HCT116 (cell line): ENCODE measurements around the gene SCAF4. TPM values are rescaled to one million over a fixed set of nuclear protein-coding genes. Genes with fewer than 3 reads are reported as not detected.

Source experiments
- ATAC-seq: fragments of 200-7000 bp; cut with Tn5 transposase; 2 replicates; pipeline ENCODE4 v1.9.1; 2020; ENCODE audit warnings: mild to moderate bottlenecking, moderate library complexity
- BruUV-seq: library from RNA; stranded (reverse); fragments of 400-500 nt; replicated peaks from 2 replicates; lab custom pipeline; 2021; lab: Mats Ljungman, UMichigan
- CTCF ChIA-PET: fragments of 300-600 bp; sonication (Branson Sonifier 250); formaldehyde crosslinking; loops from one replicate; lab custom pipeline; 2021; ENCODE audit warnings: antibody characterized with exemption; lab: Charles Lee
- POLR2A ChIA-PET: fragments of 300-600, 350-600 bp; sonication (Branson Sonifier 250); formaldehyde crosslinking; loops from one replicate; lab custom pipeline; 2021; ENCODE audit warnings: antibody characterized with exemption; lab: Charles Lee
- RAD21 ChIA-PET, 2 experiments: fragments of 300-600 bp; sonication (Branson Sonifier 250); formaldehyde crosslinking; loops; one replicate each; lab custom pipeline; 2023; ENCODE audit warnings: low total read pairs in 2 of 2; ENCODE audit not compliant: uncharacterized antibody in 2 of 2, unreplicated experiment in 2 of 2, low non-redundant PET in 1 of 2; lab: Charles Lee
- DNase-seq: peaks from one replicate; pipeline ENCODE4 v3.0.0-alpha.2; 2010; ENCODE audit warnings: low read depth, low spot score
- H2AFZ ChIP-seq: fragments of 200-600 bp; shearing (Covaris generic), sonication (generic); 2 replicates; pipeline ENCODE4 v1.6.1; 2017; ENCODE audit warnings: low read depth, mixed run types, mixed read lengths, antibody characterized with exemption, low read length; ENCODE audit not compliant: poor library complexity, severe bottlenecking
- H3K27ac ChIP-seq: 2 replicates; pipeline ENCODE4 v1.5.1; 2012; ENCODE audit warnings: low read depth, low read length
- H3K27me3 ChIP-seq: fragments of 200-600 bp; sonication (generic); 2 replicates; pipeline ENCODE4 v1.6.1; 2016; ENCODE audit warnings: mixed run types, low read length, mixed read lengths; ENCODE audit not compliant: insufficient read depth
- H3K36me3 ChIP-seq, 2 experiments: fragments of 200-500 bp in 1 of 2; fragments of 200-600 bp in 1 of 2; sonication (Bioruptor generic) in 1 of 2; sonication (generic) in 1 of 2; 2 replicates each; pipeline versions ENCODE4 v1.5.1 to v1.6.1; 2014 to 2016; ENCODE audit warnings: low read length in 2 of 2, inconsistent platforms in 1 of 2, mixed read lengths in 1 of 2, mixed run types in 1 of 2; ENCODE audit not compliant: insufficient read depth in 2 of 2, control insufficient read depth in 1 of 2
- H3K4me1 ChIP-seq, 2 experiments: fragments of 200-600 bp in 1 of 2; sonication (generic) in 1 of 2; 2 replicates each; pipeline versions ENCODE4 v1.5.1 to v1.6.1; 2012 to 2017; ENCODE audit warnings: low read length in 2 of 2, inconsistent platforms in 1 of 2, mild to moderate bottlenecking in 1 of 2, mixed read lengths in 1 of 2, mixed run types in 1 of 2, moderate library complexity in 1 of 2; ENCODE audit not compliant: insufficient read depth in 2 of 2, control insufficient read depth in 1 of 2
- H3K4me2 ChIP-seq: fragments of 200-600 bp; sonication (generic); 2 replicates; pipeline ENCODE4 v1.6.1; 2017; ENCODE audit warnings: mixed run types, low read length, mixed read lengths
- H3K4me3 ChIP-seq, 2 experiments: fragments of 200-600 bp in 1 of 2; sonication (generic) in 1 of 2; replicated peaks in 1 of 2; 2 replicates each; pipeline ENCODE4 v1.5.1; 2011 to 2016; ENCODE audit warnings: low read length in 2 of 2, control low read depth in 1 of 2, low read depth in 1 of 2, mild to moderate bottlenecking in 1 of 2, mixed read lengths in 1 of 2, mixed run types in 1 of 2
- H3K79me2 ChIP-seq: fragments of 200-600 bp; sonication (generic); 2 replicates; pipeline ENCODE4 v1.6.1; 2017; ENCODE audit warnings: mild to moderate bottlenecking, mixed run types, low read length, moderate library complexity, mixed read lengths; ENCODE audit not compliant: insufficient read depth
- H3K9ac ChIP-seq: fragments of 200-600 bp; sonication (generic); 2 replicates; pipeline ENCODE4 v1.6.1; 2016; ENCODE audit warnings: low read length, mixed read lengths
- H3K9me2 ChIP-seq: fragments of 200-600 bp; sonication (generic), shearing (Covaris generic); 2 replicates; pipeline ENCODE4 v1.6.1; 2017; ENCODE audit warnings: mixed run types, mild to moderate bottlenecking, moderate library complexity; ENCODE audit not compliant: insufficient read depth
- H3K9me3 ChIP-seq, 2 experiments: fragments of 200-500 bp in 1 of 2; fragments of 200-600 bp in 1 of 2; sonication (Bioruptor generic) in 1 of 2; sonication (generic) in 1 of 2; 2 replicates each; pipeline ENCODE4 v1.6.1; 2014 to 2017; ENCODE audit warnings: low read length in 2 of 2, mixed read lengths in 2 of 2, inconsistent platforms in 1 of 2, low read depth in 1 of 2, mild to moderate bottlenecking in 1 of 2, mixed run types in 1 of 2, moderate library complexity in 1 of 2; ENCODE audit not compliant: control insufficient read depth in 1 of 2, insufficient read depth in 1 of 2
- H4K20me1 ChIP-seq: fragments of 200-600 bp; sonication (generic), shearing (Covaris generic); 2 replicates; pipeline ENCODE4 v1.6.1; 2017; ENCODE audit warnings: mixed run types, mild to moderate bottlenecking, moderate library complexity; ENCODE audit not compliant: insufficient read depth
- ELF1 ChIP-seq: IDR thresholded peaks from 2 replicates; pipeline ENCODE4 v1.6.1; 2012; ENCODE audit warnings: low read depth, borderline replicate concordance
- EZH2phosphoT487 ChIP-seq: fragments of 200-600 bp; IDR thresholded peaks from 2 replicates; pipeline ENCODE4 v1.6.1; 2018; ENCODE audit warnings: antibody characterized with exemption, borderline replicate concordance
- FOSL1 ChIP-seq: IDR thresholded peaks from 2 replicates; pipeline ENCODE4 v1.6.1; 2012; ENCODE audit warnings: low read depth
- JUND ChIP-seq: IDR thresholded peaks from 2 replicates; pipeline ENCODE4 v1.6.1; 2012
- POLR2A ChIP-seq: IDR thresholded peaks from 2 replicates; pipeline ENCODE4 v1.7.0; 2011; ENCODE audit warnings: borderline replicate concordance; ENCODE audit not compliant: insufficient read depth, insufficient read length; ENCODE audit errors: extremely low read depth
- intact Hi-C: fragments of 100-400 bp; cut with micrococcal nuclease; formaldehyde crosslinking; loops from 2 replicates; pipeline ENCODE4 v1.10.0; 2022
- total RNA-seq: library from RNA; stranded (reverse); gene quantifications from one replicate; pipeline ENCODE4 v1.2.1, GENCODE V29; 2021; ENCODE audit not compliant: unreplicated experiment
- TF ChIP-seq, protein P1 (sequence below), 3 experiments: fragments of 200-600 bp in 1 of 3; sonication (generic) in 1 of 3; IDR thresholded peaks in 2 of 3; conservative IDR thresholded peaks in 1 of 3; 2 replicates each; pipeline ENCODE4 v1.5.1; 2012 to 2017; ENCODE audit warnings: low read depth in 2 of 3, low read length in 2 of 3, antibody characterized with exemption in 1 of 3, borderline replicate concordance in 1 of 3, control low read depth in 1 of 3, mild to moderate bottlenecking in 1 of 3, mixed read lengths in 1 of 3, mixed run types in 1 of 3, moderate library complexity in 1 of 3; ENCODE audit not compliant: insufficient read depth in 1 of 3

Gene SCAF4
- total RNA-seq, 1 experiment from 2014 or later, result 31.1 TPM

DNA sequence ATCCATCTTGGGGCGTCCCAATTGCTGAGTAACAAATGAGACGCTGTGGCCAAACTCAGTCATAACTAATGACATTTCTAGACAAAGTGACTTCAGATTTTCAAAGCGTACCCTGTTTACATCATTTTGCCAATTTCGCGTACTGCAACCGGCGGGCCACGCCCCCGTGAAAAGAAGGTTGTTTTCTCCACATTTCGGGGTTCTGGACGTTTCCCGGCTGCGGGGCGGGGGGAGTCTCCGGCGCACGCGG, 72.7 kb downstream of the SCAF4 start (continued):
- TF ChIP-seq, protein P1, sequence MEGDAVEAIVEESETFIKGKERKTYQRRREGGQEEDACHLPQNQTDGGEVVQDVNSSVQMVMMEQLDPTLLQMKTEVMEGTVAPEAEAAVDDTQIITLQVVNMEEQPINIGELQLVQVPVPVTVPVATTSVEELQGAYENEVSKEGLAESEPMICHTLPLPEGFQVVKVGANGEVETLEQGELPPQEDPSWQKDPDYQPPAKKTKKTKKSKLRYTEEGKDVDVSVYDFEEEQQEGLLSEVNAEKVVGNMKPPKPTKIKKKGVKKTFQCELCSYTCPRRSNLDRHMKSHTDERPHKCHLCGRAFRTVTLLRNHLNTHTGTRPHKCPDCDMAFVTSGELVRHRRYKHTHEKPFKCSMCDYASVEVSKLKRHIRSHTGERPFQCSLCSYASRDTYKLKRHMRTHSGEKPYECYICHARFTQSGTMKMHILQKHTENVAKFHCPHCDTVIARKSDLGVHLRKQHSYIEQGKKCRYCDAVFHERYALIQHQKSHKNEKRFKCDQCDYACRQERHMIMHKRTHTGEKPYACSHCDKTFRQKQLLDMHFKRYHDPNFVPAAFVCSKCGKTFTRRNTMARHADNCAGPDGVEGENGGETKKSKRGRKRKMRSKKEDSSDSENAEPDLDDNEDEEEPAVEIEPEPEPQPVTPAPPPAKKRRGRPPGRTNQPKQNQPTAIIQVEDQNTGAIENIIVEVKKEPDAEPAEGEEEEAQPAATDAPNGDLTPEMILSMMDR (IDR thresholded peaks at IDR 0.05 in 2 of 3, conservative IDR thresholded peaks at IDR 0.05 in 1 of 3; ENCODE audit: borderline replicate concordance in 1 of 3, insufficient read depth in 1 of 3, low read depth in 2 of 3, low read length in 2 of 3), result no peak

DNA sequence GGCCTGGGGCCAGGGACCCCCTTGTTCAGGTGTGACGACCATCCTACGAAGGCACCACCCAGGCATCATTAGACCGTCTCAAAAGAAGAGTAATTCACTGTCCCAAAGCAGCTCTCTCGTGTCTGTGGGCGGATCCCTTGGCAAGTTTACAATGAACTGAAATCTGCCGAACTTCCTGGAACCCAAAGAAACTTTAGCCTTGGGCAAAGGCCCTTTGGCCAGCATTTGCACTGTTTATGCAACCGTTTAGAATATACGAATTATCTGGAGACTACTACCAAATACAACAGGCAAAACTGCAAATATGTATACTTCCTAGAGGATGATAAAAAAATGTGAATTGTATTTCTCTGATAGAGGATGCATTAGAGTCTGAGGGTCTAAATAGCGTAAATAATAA, 73.9 kb downstream of the SCAF4 start:
- ChIA-PET CTCF (no interaction called here), POLR2A (no interaction called here), RAD21 (no interaction called here)
- Histone ChIP-seq H3K4me1 (peaks cover 5 to 31% of the 10 kb centered on the region in 2 experiments; a peak in 3 of 4 replicates), H3K4me3 (no peak overlapping the region), H4K20me1 (peaks cover 9% of the 10 kb centered on the region; the same call in 1 of the 2 replicates), H2AFZ (no peak overlapping the region), H3K9ac (no peak overlapping the region), H3K27ac (no peak overlapping the region), H3K79me2 (peaks cover 30% of the 10 kb centered on the region), H3K9me3 (no peaks in the 10 kb centered on the region), H3K36me3 (peaks cover 0 to 11% of the 10 kb centered on the region in 2 experiments; a peak in 1 of 4 replicates), H3K4me2 (no peak overlapping the region), H3K9me2 (no peaks in the 10 kb centered on the region), H3K27me3 (no peaks in the 10 kb centered on the region)
- ATAC-seq (no peak), DNase-seq (no peak)
- no TSS peak for BruUV-seq
- intact Hi-C loops, result no loop called here
- no peak for TF ChIP-seq POLR2A
- TF ChIP-seq, protein P1 (IDR thresholded peaks at IDR 0.05 in 2 of 3, conservative IDR thresholded peaks at IDR 0.05 in 1 of 3; ENCODE audit: borderline replicate concordance in 1 of 3, insufficient read depth in 1 of 3, low read depth in 2 of 3, low read length in 2 of 3), result no peak
- no peak for TF ChIP-seq ELF1
- TF ChIP-seq EZH2phosphoT487, result no peak
- no peak for TF ChIP-seq JUND
- TF ChIP-seq FOSL1, result no peak
